ENCODE results near the gene PRKACA. TPM values are rescaled to one million over a fixed set of nuclear protein-coding genes. Genes with fewer than 3 reads are reported as not detected.

Gene PRKACA
- total and polyA plus RNA-seq, 2 donors (not counting 1 experiment from before 2014, with no cell fraction given): 43.6 to 67.4 TPM

DNA sequence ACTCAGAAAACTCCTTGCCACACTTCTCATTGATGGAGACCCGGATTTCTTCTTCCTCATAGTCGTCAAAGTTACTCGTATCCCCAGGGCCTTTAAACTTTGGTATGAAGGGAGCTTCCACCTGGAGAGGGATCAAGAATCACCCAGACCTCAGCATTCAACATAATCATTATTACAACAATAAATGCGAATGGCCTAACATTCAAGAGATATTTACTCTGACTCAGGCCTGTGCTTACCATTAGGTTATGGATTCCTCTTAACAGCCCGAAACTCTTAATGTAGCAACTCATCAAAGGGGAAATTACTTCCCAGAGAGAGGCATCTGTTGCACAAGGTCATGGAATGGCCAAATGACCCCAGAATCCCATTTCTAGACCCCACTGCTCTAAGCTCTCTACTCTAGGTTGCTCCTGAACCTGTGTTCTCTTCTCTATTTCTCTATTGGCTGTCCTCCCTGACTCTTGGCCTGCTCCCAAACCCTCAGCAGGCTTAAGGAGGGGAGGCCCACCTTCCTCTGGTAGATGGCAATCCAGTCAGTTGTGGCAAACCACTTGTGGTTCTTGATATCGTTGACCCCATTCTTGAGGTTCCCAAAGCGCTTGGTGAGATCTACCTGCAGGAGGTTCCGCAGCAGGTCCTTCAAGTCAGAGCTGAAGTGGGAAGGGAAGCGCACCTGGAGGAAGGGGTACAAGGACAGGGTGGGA lies 24.3 kb downstream of the PRKACA start:
- no peak overlapping the region for H2AFZ ChIP-seq (ENCODE audit: low read length)
- H4K20me1 ChIP-seq (ENCODE audit: control insufficient read depth, extremely low read depth, insufficient read depth, low read length): no peaks in the 10 kb centered on the region
- peaks cover 2% of the 10 kb centered on the region for H3K4me1 ChIP-seq (ENCODE audit: control insufficient read depth, extremely low read depth, insufficient read depth, low read length)
- no peaks in the 10 kb centered on the region for H3K27me3 ChIP-seq (ENCODE audit: control insufficient read depth, insufficient read depth, low read length)
- peaks cover 20% of the 10 kb centered on the region for H3K36me3 ChIP-seq (ENCODE audit: control insufficient read depth, insufficient read depth, low read length)
- H3K79me2 ChIP-seq (ENCODE audit: control insufficient read depth, insufficient read depth, low read length): no peaks in the 10 kb centered on the region
- H3K9ac ChIP-seq (ENCODE audit: insufficient read depth, low read length): no peak overlapping the region
- no peak overlapping the region for H3K4me2 ChIP-seq (ENCODE audit: extremely low read depth, insufficient read depth, low read length)
- TF ChIP-seq EZH2 (IDR thresholded peaks at IDR 0.05; ENCODE audit: low read length, missing control alignments): no peak
- TF ChIP-seq CTCF (conservative IDR thresholded peaks at IDR 0.05 in 1 of 2, IDR thresholded peaks at IDR 0.05 in 1 of 2; ENCODE audit: low read depth in 1 of 2, low read length in 2 of 2): no peak
- H3K4me3 ChIP-seq (replicated peaks in 1 of 4; ENCODE audit: control extremely low read depth in 1 of 4, insufficient read depth in 1 of 4, low read depth in 3 of 4, low read length in 4 of 4): no peak overlapping the region
- H3K9me3 ChIP-seq (ENCODE audit: control insufficient read depth, insufficient read depth, low read depth, low read length): no peaks in the 10 kb centered on the region
- no peak overlapping the region for H3K27ac ChIP-seq (ENCODE audit: insufficient read depth, low read length)
- DNase-seq (ENCODE audit: low read depth in 2 of 2): no peak

- H4K20me1 ChIP-seq (ENCODE audit: control insufficient read depth, extremely low read depth, insufficient read depth, low read length): no peaks in the 10 kb centered on the region
- no peaks in the 10 kb centered on the region for H3K79me2 ChIP-seq (ENCODE audit: control insufficient read depth, insufficient read depth, low read length)
- H3K4me2 ChIP-seq (ENCODE audit: extremely low read depth, insufficient read depth, low read length): peak overlapping the region; percentile 97
- DNase-seq (ENCODE audit: low read depth in 2 of 2): no peak
- peaks cover 2% of the 10 kb centered on the region for H3K4me1 ChIP-seq (ENCODE audit: control insufficient read depth, extremely low read depth, insufficient read depth, low read length)
- peak overlapping the region; percentile 73 for H3K27ac ChIP-seq (ENCODE audit: insufficient read depth, low read length)
- TF ChIP-seq EZH2 (IDR thresholded peaks at IDR 0.05; ENCODE audit: low read length, missing control alignments) (no peak), CTCF (conservative IDR thresholded peaks at IDR 0.05 in 1 of 2, IDR thresholded peaks at IDR 0.05 in 1 of 2; ENCODE audit: low read depth in 1 of 2, low read length in 2 of 2) (no peak)
- peak overlapping the region; percentile 81 to 88 (median 83) for H3K4me3 ChIP-seq (replicated peaks in 1 of 4; ENCODE audit: control extremely low read depth in 1 of 4, insufficient read depth in 1 of 4, low read depth in 3 of 4, low read length in 4 of 4)
- H3K36me3 ChIP-seq (ENCODE audit: control insufficient read depth, insufficient read depth, low read length): peaks cover 15% of the 10 kb centered on the region
- H3K9me3 ChIP-seq (ENCODE audit: control insufficient read depth, insufficient read depth, low read depth, low read length): no peaks in the 10 kb centered on the region
- H2AFZ ChIP-seq (ENCODE audit: low read length): no peak overlapping the region
- no peak overlapping the region for H3K9ac ChIP-seq (ENCODE audit: insufficient read depth, low read length)
- H3K27me3 ChIP-seq (ENCODE audit: control insufficient read depth, insufficient read depth, low read length): no peaks in the 10 kb centered on the region
These were observed 25.6 kb downstream of the PRKACA start for GRCh38 chr19:14091813-14092462.

GRCh38 chr19:14091081-14091812 lies 26.3 kb downstream of the PRKACA start:
- peak overlapping the region; percentile 73 for H3K27ac ChIP-seq (ENCODE audit: insufficient read depth, low read length)
- H3K9ac ChIP-seq (ENCODE audit: insufficient read depth, low read length): peak overlapping the region; percentile 66
- no peaks in the 10 kb centered on the region for H3K9me3 ChIP-seq (ENCODE audit: control insufficient read depth, insufficient read depth, low read depth, low read length)
- peaks cover 2% of the 10 kb centered on the region for H3K4me1 ChIP-seq (ENCODE audit: control insufficient read depth, extremely low read depth, insufficient read depth, low read length)
- peaks cover 11% of the 10 kb centered on the region for H3K36me3 ChIP-seq (ENCODE audit: control insufficient read depth, insufficient read depth, low read length)
- no peak for TF ChIP-seq EZH2 (IDR thresholded peaks at IDR 0.05; ENCODE audit: low read length, missing control alignments)
- TF ChIP-seq CTCF (conservative IDR thresholded peaks at IDR 0.05 in 1 of 2, IDR thresholded peaks at IDR 0.05 in 1 of 2; ENCODE audit: low read depth in 1 of 2, low read length in 2 of 2): peak; percentile 29 to 43
- H3K4me2 ChIP-seq (ENCODE audit: extremely low read depth, insufficient read depth, low read length): peak overlapping the region; percentile 97
- no peak overlapping the region for H2AFZ ChIP-seq (ENCODE audit: low read length)
- H3K79me2 ChIP-seq (ENCODE audit: control insufficient read depth, insufficient read depth, low read length): no peaks in the 10 kb centered on the region
- H4K20me1 ChIP-seq (ENCODE audit: control insufficient read depth, extremely low read depth, insufficient read depth, low read length): no peaks in the 10 kb centered on the region
- H3K27me3 ChIP-seq (ENCODE audit: control insufficient read depth, insufficient read depth, low read length): no peaks in the 10 kb centered on the region
- DNase-seq (ENCODE audit: low read depth in 2 of 2): peak; percentile 67 to 79
- H3K4me3 ChIP-seq (replicated peaks in 1 of 4; ENCODE audit: control extremely low read depth in 1 of 4, insufficient read depth in 1 of 4, low read depth in 3 of 4, low read length in 4 of 4): peak overlapping the region; percentile 81 to 88 (median 83)

Data from fibroblast of lung (primary cell).